Gastroesophageal sphincter (tissue), 4 donors: ENCODE results near the gene TBC1D1. TPM values are rescaled to one million over a fixed set of nuclear protein-coding genes. Genes with fewer than 3 reads are reported as not detected.

Source experiments
- ATAC-seq: fragments of 150-250 bp; one replicate; pipeline ENCODE4 v1.9.1; 2016; ENCODE audit warnings: mild to moderate bottlenecking, moderate library complexity
- H3K27ac ChIP-seq, 4 donors: fragments of 200-600 bp; sonication (generic) in 3 of 4; 1 replicate in 3 of 4; 2 replicates in 1 of 4; pipeline ENCODE4 v1.5.1; 2016 to 2019
- H3K27me3 ChIP-seq: fragments of 200-600 bp; sonication (generic); one replicate; pipeline ENCODE4 v1.5.1; 2019
- H3K36me3 ChIP-seq, 2 donors: fragments of 200-600 bp; sonication (generic); one replicate each; pipeline ENCODE4 v1.5.1; 2019; ENCODE audit warnings: control low read depth in 1 of 2
- H3K4me1 ChIP-seq, 3 donors: fragments of 200-600 bp; sonication (generic); 1 replicate in 2 of 3; 2 replicates in 1 of 3; pipeline ENCODE4 v1.5.1; 2016 to 2019; ENCODE audit warnings: control low read depth in 2 of 3
- H3K4me3 ChIP-seq, 2 donors: fragments of 200-600 bp; sonication (generic); one replicate each; pipeline ENCODE4 v1.5.1; 2019; ENCODE audit warnings: mild to moderate bottlenecking in 1 of 2, moderate library complexity in 1 of 2
- H3K9me3 ChIP-seq, 3 donors: fragments of 200-600 bp; sonication (generic); one replicate each; pipeline ENCODE4 v1.5.1; 2017 to 2019; ENCODE audit warnings: control low read depth in 2 of 3
- EP300 ChIP-seq: sonication (generic); formaldehyde crosslinking; IDR thresholded peaks from one replicate; pipeline ENCODE4 v1.6.1; 2017; ENCODE audit warnings: antibody characterized with exemption, mild to moderate bottlenecking
- POLR2A ChIP-seq, 2 donors: fragments of 450-650 bp; IDR thresholded peaks; one replicate each; pipeline ENCODE4 v1.6.1; 2017; ENCODE audit warnings: antibody characterized with exemption in 2 of 2, mild to moderate bottlenecking in 2 of 2, moderate library complexity in 1 of 2
- POLR2AphosphoS5 ChIP-seq: sonication (generic); formaldehyde crosslinking; IDR thresholded peaks from one replicate; pipeline ENCODE4 v1.6.1; 2017; ENCODE audit warnings: antibody characterized with exemption
- WGBS, 2 donors: methylation state at CpG; one replicate each; pipeline ENCODE4 v1.1.5; 2018; ENCODE audit warnings: low coverage in 1 of 2; 5-methylcytosine and 5-hydroxymethylcytosine counted together
- total RNA-seq, 4 donors: library from RNA; depleted of rRNA; stranded (reverse); fragments of >200 nt; gene quantifications; one replicate each; pipeline ENCODE4 v1.1.0, GENCODE V29; 2016
- TF ChIP-seq, protein P1 (sequence below), 4 experiments: fragments of 200-600 bp in 2 of 4; fragments of 450-650 bp in 2 of 4; sonication (generic) in 1 of 4; IDR thresholded peaks; one replicate each; pipeline ENCODE4 v1.5.1; 2017 to 2019; ENCODE audit warnings: antibody characterized with exemption in 4 of 4, mild to moderate bottlenecking in 2 of 4, moderate library complexity in 2 of 4

TBC1D1 gene
- total RNA-seq, 4 donors from 2014 or later, result 190 to 279 (median 241) TPM

DNA sequence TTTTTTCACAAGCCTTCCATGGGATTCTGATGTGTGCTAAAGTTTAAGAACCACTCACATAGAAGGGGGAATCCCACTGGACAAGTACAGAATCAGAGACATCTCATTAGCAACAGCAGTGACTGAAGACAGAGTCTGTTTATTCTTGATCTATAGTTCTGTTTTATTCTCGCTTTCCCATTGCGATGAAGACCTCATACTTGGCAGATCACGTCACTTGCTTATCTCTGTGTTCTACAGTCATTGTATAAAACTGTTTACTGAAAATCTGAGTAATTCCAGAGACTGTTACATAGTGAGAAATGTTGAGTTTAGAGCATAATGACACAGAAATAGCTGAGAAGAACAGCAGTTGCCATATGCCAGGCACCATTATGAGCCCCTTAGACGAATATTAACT lies 254.9 kb downstream of the TBC1D1 start:
- Histone ChIP-seq H3K36me3 (peaks cover 0 to 11% of the 10 kb centered on the region in 2 donors), H3K9me3 (no peaks in the 10 kb centered on the region), H3K4me1 (peaks cover 0 to 26% (median 11%) of the 10 kb centered on the region in 3 donors), H3K27me3 (no peaks in the 10 kb centered on the region), H3K4me3 (no peak overlapping the region), H3K27ac (no peak overlapping the region)
- TF ChIP-seq POLR2AphosphoS5 (peak; percentile 48), POLR2A (IDR thresholded peaks at IDR 0.05) (no peak)
- ATAC-seq, result no peak
- 12 to 27% methylated on average over 4 of the region's 4 CpGs for WGBS, 2 donors

DNA sequence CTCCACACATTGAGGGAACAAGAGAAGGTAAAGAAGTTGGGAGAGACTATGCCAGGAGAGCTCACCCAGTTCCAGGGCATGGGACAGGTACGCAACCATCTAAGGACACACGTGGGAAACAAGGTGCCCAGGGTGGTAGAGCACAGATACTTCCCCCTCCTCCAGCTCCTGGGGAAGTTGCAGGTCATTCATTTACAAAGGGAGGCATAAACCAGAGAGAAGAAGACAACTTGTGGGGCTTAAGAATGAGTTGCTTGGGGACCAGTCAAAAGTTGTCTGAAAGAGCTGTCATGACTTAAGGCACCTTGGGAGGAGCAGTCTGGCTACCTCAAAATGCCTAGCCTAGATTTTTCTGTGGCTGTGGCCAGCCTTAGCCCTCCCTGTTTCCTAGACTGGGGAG lies 255.5 kb downstream of the TBC1D1 start:
- no peak for ATAC-seq
- H3K4me1 ChIP-seq, result peaks cover 0 to 26% (median 11%) of the 10 kb centered on the region in 3 donors
- no peak overlapping the region for H3K27ac ChIP-seq
- H3K27me3 ChIP-seq, result no peaks in the 10 kb centered on the region
- H3K4me3 ChIP-seq, result no peak overlapping the region
- 78 to 94% methylated on average over 2 of the region's 2 CpGs for WGBS, 2 donors
- H3K36me3 ChIP-seq, result peaks cover 0 to 7% of the 10 kb centered on the region in 2 donors
- TF ChIP-seq EP300 (no peak), POLR2A (IDR thresholded peaks at IDR 0.05) (no peak), POLR2AphosphoS5 (no peak)
- TF ChIP-seq, protein P1, sequence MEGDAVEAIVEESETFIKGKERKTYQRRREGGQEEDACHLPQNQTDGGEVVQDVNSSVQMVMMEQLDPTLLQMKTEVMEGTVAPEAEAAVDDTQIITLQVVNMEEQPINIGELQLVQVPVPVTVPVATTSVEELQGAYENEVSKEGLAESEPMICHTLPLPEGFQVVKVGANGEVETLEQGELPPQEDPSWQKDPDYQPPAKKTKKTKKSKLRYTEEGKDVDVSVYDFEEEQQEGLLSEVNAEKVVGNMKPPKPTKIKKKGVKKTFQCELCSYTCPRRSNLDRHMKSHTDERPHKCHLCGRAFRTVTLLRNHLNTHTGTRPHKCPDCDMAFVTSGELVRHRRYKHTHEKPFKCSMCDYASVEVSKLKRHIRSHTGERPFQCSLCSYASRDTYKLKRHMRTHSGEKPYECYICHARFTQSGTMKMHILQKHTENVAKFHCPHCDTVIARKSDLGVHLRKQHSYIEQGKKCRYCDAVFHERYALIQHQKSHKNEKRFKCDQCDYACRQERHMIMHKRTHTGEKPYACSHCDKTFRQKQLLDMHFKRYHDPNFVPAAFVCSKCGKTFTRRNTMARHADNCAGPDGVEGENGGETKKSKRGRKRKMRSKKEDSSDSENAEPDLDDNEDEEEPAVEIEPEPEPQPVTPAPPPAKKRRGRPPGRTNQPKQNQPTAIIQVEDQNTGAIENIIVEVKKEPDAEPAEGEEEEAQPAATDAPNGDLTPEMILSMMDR (IDR thresholded peaks at IDR 0.05), result no peak
- no peaks in the 10 kb centered on the region for H3K9me3 ChIP-seq

DNA sequence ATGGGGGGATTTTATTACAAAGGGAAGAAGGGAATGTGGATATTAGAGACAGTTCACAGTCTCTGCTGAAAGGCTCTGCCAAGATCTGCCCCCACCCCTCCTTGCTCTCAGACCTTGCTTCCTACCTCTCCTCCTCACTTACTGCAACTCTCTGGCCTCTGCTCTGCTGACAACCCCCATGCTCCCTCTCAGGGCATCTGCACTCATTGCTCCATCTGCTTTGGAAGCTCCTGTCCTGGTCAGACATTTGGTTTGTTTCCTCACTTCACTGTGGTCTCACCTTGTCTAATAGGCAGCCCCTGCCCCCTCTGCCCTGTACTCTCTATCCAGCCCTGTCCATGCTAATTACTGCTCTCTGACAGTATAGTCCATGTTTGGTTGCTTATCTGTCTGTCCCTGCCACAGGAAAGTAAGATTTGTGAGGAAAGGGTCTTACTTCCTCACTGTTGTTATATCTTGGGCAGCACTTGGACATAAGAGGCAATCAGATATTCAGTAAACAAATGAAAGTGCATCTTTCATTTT lies 258.6 kb downstream of the TBC1D1 start:
- no peak for ATAC-seq
- H3K27ac ChIP-seq, result peak overlapping the region in 2 of 4 donors; percentile 4 to 40
- no peaks in the 10 kb centered on the region for H3K27me3 ChIP-seq
- TF ChIP-seq, protein P1 (IDR thresholded peaks at IDR 0.05), result no peak
- TF ChIP-seq POLR2A (IDR thresholded peaks at IDR 0.05) (no peak), EP300 (no peak), POLR2AphosphoS5 (no peak)
- H3K9me3 ChIP-seq, result no peaks in the 10 kb centered on the region
- no peaks in the 10 kb centered on the region for H3K36me3 ChIP-seq
- peaks cover 0 to 25% (median 8%) of the 10 kb centered on the region in 3 donors for H3K4me1 ChIP-seq
- H3K4me3 ChIP-seq, result no peak overlapping the region

DNA sequence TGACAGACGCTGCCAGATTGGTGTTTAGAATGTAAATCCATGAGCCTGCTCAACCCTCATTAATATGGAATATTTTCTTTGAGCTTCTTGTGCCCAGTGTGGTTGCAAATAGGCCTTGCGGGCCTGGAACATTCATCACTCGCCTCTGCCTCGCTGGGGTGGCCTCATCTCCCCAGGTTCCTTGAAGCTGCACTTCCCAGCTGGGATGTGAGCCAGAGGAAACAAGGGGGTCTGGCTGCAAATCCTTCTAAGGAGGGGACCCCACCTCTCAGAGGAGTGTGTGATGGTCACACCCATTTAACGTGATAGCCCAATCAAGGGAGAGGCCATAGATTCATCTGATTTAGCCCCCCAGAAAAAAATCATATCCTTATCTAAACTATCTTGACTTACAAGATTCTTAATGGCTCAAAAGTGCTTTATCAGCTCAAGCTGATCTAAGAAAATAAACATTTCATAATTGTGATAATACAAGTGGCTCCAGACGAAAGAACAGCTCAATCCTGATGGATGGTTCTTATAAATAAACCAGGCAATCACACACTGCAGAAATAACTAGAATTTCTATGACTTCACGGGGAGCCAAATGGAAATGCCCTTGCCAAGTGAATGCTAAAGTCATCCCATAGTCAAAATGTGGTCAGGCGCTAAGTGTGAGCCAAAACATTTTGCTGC lies 259.2 kb downstream of the TBC1D1 start:
- H3K36me3 ChIP-seq, result no peaks in the 10 kb centered on the region
- H3K27me3 ChIP-seq, result no peaks in the 10 kb centered on the region
- peaks cover 0 to 25% (median 4%) of the 10 kb centered on the region in 3 donors for H3K4me1 ChIP-seq
- no peak for ATAC-seq
- 36 to 37% methylated on average over 5 to 6 of the region's 8 CpGs for WGBS, 2 donors
- no peaks in the 10 kb centered on the region for H3K9me3 ChIP-seq
- H3K27ac ChIP-seq, result peak overlapping the region in 2 of 4 donors; percentile 4 to 40
- no peak overlapping the region for H3K4me3 ChIP-seq
- TF ChIP-seq POLR2AphosphoS5 (peak; percentile 34), POLR2A (IDR thresholded peaks at IDR 0.05) (no peak)
- TF ChIP-seq, protein P1 (IDR thresholded peaks at IDR 0.05), result no peak

DNA sequence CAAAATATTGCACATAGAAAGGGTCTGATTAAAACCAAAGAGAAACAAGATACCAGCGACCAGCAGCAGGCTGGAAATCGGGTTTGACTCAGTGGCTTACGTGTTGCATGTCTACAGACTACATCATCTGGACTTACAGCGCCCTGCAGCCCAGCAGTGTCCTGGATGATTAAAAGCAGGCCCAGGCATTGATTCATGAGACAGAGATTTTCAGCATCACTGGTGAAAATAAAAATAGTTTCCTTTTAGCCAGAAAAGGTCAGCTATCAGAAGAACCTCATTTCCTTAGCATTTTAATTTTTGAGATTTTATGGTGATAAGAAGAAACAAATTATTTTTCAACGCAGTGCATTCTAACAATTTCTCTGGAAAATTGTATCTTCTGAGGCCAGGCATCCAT lies 259.9 kb downstream of the TBC1D1 start:
- peaks cover 0 to 27% (median 5%) of the 10 kb centered on the region in 3 donors for H3K4me1 ChIP-seq
- no peaks in the 10 kb centered on the region for H3K36me3 ChIP-seq
- H3K27me3 ChIP-seq, result no peaks in the 10 kb centered on the region
- WGBS, 2 donors, result 69 to 71% methylated on average over 5 of the region's 5 CpGs
- H3K27ac ChIP-seq, result no peak overlapping the region
- no peak overlapping the region for H3K4me3 ChIP-seq
- ATAC-seq, result no peak
- H3K9me3 ChIP-seq, result no peaks in the 10 kb centered on the region
- TF ChIP-seq POLR2A (IDR thresholded peaks at IDR 0.05), result no peak

DNA sequence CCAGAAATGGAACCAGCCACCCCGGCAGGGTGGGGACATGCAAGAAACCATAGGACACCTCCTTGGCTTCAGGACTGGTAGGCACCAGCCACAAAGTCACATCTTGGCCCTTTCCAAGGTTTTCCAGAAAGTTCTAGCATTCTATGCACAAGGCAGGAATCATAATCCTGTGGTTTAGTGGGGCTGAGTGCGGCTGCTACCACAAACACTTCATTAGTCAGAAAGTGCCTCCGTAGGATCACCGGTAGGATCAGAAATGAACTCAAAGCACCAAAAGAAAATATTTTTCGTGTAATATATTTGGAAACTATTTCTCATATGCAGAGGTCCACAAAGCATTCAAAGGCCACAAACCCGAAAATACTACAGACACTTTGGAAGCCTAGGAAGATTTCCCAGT lies 261.0 kb downstream of the TBC1D1 start:
- TF ChIP-seq, protein P1 (IDR thresholded peaks at IDR 0.05), result no peak
- TF ChIP-seq POLR2AphosphoS5 (no peak), POLR2A (IDR thresholded peaks at IDR 0.05) (no peak), EP300 (no peak)
- Histone ChIP-seq H3K4me1 (peaks cover 0 to 30% (median 6%) of the 10 kb centered on the region in 3 donors), H3K9me3 (no peaks in the 10 kb centered on the region), H3K36me3 (no peaks in the 10 kb centered on the region), H3K27ac (no peak overlapping the region), H3K27me3 (no peaks in the 10 kb centered on the region), H3K4me3 (no peak overlapping the region)
- ATAC-seq, result no peak
- WGBS, 2 donors, result 73 to 93% methylated on average over 4 to 5 of the region's 6 CpGs
